AG10803 (cell line): ENCODE data around the gene EML2.
A peak's percentile ranks its signal among the peaks of the same experiment; 100 is the strongest.
"Not testable (repeated sequence)": the region's sequence is repeated elsewhere in the genome, so short reads cannot be mapped to it uniquely, and the experiment has no call there.

Experiments
- DNase-seq: peaks from one replicate; pipeline ENCODE4 v3.0.0; 2010; ENCODE audit warnings: low read depth
- H3K4me3 ChIP-seq: 2 replicates; pipeline ENCODE4 v1.5.1; 2011; ENCODE audit warnings: mild to moderate bottlenecking, low read length, control low read depth
- TF ChIP-seq, protein P1 (sequence below): conservative IDR thresholded peaks from 2 replicates; pipeline ENCODE4 v1.5.1; 2011; ENCODE audit warnings: mild to moderate bottlenecking, low read length, control low read depth, inconsistent platforms

Gene EML2

DNA sequence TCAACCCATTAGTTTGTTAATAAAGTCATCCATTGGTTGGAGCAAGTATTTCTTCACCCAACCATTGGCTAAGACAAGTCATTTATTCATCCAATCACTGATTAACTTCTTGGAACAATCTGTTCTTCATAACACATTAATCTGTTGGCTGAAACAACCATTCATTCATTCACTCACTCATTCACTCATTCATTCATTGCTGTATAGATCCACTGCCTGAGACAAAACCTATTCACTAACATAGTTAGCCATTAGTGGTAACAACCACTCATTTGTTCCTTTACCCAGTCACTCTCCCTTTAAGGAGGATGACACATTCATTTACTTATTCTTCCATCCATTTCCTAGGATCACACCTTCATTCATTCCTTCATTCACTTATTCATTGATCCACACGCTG lies 15.2 kb downstream of the EML2 start:
- DNase-seq, result no peak
- TF ChIP-seq, protein P1, sequence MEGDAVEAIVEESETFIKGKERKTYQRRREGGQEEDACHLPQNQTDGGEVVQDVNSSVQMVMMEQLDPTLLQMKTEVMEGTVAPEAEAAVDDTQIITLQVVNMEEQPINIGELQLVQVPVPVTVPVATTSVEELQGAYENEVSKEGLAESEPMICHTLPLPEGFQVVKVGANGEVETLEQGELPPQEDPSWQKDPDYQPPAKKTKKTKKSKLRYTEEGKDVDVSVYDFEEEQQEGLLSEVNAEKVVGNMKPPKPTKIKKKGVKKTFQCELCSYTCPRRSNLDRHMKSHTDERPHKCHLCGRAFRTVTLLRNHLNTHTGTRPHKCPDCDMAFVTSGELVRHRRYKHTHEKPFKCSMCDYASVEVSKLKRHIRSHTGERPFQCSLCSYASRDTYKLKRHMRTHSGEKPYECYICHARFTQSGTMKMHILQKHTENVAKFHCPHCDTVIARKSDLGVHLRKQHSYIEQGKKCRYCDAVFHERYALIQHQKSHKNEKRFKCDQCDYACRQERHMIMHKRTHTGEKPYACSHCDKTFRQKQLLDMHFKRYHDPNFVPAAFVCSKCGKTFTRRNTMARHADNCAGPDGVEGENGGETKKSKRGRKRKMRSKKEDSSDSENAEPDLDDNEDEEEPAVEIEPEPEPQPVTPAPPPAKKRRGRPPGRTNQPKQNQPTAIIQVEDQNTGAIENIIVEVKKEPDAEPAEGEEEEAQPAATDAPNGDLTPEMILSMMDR, result no peak

DNA sequence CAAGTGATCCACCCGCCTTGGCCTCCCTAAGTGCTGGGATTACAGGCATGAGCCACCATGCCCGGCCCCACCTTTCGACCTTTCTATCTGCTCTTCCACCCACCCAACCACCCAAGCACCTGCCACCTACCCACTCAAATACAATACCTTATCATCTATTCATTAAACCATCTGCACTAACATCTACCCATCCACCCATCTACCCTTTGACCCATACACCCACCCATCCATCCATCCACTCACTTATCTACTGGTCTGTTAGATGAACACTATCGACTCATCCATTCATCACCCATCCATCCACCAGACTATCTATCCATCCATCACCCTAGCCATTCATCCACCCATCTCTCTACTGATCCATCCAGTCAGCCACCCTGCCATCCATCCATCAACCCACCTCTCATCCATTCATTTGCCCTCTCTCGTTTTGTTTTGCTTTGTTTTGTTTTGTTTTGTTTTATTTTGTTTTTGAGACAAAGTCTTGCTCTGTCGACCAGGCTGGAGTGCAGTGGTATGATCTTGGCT lies 17.2 kb downstream of the EML2 start:
- TF ChIP-seq, protein P1, result no peak
- H3K4me3 ChIP-seq, result no peak overlapping the region
- no peak for DNase-seq

More for the DNA sequence above, 15.2 kb downstream of the EML2 start:
- H3K4me3 ChIP-seq, result no peak overlapping the region

DNA sequence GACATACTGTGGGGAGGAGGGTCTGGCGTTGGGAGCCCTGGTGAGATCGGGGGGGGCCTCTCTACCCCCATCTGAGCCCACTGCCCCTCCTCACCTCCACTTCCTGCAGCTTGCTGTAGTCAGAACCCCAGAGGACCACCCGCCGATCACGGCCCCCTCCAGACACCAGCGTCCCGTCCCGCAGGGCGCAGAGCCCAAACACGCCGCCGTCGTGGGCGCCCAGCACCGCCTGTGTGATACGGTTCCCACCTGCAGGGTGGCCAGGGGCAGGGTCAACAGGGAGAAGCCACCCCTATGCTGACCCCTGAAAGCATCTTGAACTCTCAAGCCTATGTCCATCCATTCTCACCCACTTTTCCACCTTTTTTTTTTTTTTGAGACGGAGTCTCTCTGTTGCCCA lies 17.8 kb downstream of the EML2 start:
- TF ChIP-seq, protein P1, result no peak
- H3K4me3 ChIP-seq, result no peak overlapping the region
- DNase-seq, result no peak

DNA sequence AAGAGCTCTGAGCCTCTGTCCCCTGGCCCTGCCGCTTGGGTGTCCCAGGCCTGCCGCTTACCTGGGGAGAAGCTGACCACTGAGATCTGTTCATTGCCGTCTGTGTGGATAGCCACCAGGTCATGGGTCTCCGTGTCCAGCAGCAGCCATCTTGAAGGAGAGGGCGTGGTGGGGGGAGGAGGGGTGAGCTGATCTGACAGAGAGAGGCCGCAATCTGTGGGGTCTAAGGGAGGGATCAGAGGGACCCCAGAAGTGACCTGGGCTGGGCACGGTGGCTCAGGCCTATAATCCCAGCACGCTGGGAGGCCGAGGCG lies 22.5 kb downstream of the EML2 start:
- H3K4me3 ChIP-seq, result no peak overlapping the region
- no peak for DNase-seq
- TF ChIP-seq, protein P1, result no peak

DNA sequence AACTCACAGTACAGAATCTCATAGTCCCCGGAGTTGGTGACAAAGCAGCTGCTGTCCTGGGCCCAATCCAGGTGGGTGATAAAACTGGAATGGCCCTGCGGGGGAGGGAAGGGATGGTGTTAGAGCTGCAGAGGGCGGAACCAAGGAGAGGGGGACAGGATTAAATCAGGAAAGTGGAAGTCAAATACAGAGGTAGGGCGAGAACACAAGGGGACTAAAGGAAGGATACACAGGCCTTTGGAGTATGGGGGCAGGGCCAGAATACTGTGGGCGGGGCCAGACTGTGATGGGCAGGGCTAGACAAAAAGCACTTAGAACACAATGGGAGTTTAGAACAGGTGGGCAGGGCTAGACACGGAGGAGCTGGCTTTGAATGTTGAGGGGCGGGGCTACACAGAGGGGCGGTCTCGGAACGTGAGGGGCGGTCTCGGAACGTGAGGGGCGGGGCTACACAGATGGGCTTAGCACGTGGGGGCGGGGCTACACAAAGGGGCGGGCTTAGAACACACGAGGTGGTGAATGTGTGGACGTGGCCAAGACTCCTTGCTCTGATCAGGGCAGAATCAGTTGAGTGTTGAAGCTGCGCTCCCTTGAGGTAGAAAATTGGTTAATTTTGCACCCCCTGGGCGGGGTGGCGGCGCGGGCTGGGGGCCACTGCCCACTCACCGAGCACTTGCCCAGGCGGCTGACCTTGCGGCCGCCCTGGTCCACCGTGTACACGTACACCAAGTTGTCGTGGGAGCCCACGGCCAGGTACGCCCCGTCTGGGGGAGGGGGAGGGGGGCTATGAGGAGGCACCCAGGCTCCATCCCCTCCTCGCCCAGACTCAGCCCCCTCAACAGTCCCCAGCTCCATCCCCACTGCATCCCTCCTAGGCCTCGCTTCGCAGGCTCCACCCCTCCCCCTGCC lies 23.1 kb downstream of the EML2 start:
- DNase-seq, result peak; percentile 66
- H3K4me3 ChIP-seq, result no peak overlapping the region
- TF ChIP-seq, protein P1, result no peak

DNA sequence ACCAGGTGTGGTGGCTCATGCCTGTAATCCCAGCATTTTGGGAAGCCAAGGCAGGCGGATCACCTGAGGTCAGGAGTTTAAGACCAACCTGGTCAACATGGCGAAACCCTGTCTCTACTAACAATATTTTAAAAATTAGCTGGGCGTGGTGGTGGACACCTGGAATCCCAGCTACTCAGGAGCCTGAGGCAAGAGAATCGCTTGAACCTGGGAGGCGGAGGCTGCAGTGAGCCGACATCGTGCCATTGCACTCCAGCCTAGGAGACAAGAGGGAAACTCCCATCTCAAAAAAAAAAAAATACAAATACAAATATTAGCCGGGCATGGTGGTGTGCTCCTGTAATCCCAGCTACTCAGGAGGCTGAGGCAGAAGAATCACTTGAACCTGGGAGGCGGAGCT lies 24.1 kb downstream of the EML2 start:
- not testable (repeated sequence) for DNase-seq, H3K4me3 ChIP-seq

DNA sequence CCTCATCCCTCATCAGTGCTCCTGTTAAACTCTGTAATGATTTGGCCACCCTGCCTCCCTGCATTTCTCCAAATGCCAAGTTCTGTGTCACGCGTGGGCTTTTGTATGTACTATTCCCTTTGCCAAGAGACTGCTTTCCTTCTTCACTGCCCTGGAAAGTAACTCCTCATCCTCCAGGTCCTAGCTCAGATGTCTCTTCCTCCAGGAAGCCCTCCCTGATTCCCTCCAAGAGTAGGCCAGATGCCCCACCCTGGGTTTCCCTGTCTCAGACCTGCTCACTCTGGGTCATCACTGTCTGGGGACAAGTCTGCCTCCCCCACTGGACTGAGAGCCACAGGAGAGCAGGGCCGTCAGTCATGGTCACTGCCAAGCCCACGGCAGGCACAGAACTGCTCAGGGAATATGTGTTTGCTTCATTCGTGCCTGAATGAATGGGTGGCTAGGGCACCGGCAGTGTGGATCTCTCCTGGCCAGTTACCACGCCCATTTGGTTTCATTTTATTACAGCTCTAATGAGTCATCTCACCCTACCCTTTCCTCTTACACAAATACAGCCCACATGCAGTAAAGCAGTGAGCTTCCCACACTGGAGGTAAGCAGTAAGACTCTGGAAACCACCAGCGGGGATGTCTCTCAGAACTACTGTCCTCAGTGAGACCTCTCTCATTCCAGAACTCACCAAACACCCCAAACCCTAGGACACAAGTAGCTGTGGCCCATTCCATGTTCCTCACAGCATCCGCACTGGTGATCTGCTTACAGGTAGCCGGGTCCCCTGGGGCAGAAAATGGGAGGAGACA lies 25.1 kb downstream of the EML2 start:
- TF ChIP-seq, protein P1, result no peak
- DNase-seq, result peak; percentile 88
- H3K4me3 ChIP-seq, result no peak overlapping the region
